HL-60 (cell line): ENCODE data around the gene RHOBTB1.

Experiments used
- DNase-seq, 2 experiments: peaks; one replicate each; pipeline ENCODE4 v3.0.0-alpha.2; 2010 to 2020; ENCODE audit warnings: low read depth in 1 of 2, low spot score in 1 of 2
- H3K27ac ChIP-seq: fragments of 250-450 bp; sonication (Bioruptor Pico); replicated peaks from 2 replicates; pipeline ENCODE4 v1.5.1; 2020; ENCODE audit warnings: mild to moderate bottlenecking, moderate library complexity
- H3K27me3 ChIP-seq: fragments of 250-450 bp; sonication (Bioruptor Pico); 2 replicates; pipeline ENCODE4 v1.5.1; 2021; ENCODE audit warnings: mild to moderate bottlenecking, moderate library complexity; ENCODE audit not compliant: insufficient read depth, poor library complexity, severe bottlenecking
- H3K4me3 ChIP-seq: replicated peaks from 2 replicates; pipeline ENCODE4 v1.5.1; 2011; ENCODE audit warnings: mild to moderate bottlenecking, control low read depth, low read length; ENCODE audit not compliant: insufficient read depth
- CTCF ChIP-seq: IDR thresholded peaks from one replicate; pipeline ENCODE4 v1.5.1; 2011; ENCODE audit warnings: low read length, control low read depth, inconsistent platforms; ENCODE audit not compliant: insufficient read depth
- GABPA ChIP-seq: IDR thresholded peaks from 2 replicates; pipeline ENCODE4 v1.6.1; 2012; ENCODE audit warnings: low read depth
- POLR2AphosphoS5 ChIP-seq: IDR thresholded peaks from 2 replicates; pipeline ENCODE4 v1.6.1; 2012; ENCODE audit warnings: low read depth
- REST ChIP-seq: IDR thresholded peaks from 2 replicates; pipeline ENCODE4 v1.6.1; 2012; ENCODE audit warnings: low read depth; ENCODE audit not compliant: insufficient replicate concordance
- SPI1 ChIP-seq: IDR thresholded peaks from 2 replicates; pipeline ENCODE4 v1.6.1; 2012; ENCODE audit warnings: low read depth, mild to moderate bottlenecking, borderline replicate concordance

The RHOBTB1 gene

GRCh38 chr10:60871215-60871614, 72.8 kb downstream of the RHOBTB1 start:
- no peak for DNase-seq
- Histone ChIP-seq H3K4me3 (no peak overlapping the region), H3K27ac (no peak overlapping the region), H3K27me3 (no peaks in the 10 kb centered on the region)
- TF ChIP-seq GABPA (no peak), CTCF (no peak), SPI1 (no peak), POLR2AphosphoS5 (no peak), REST (no peak)

- Histone ChIP-seq H3K27ac (no peak overlapping the region), H3K27me3 (no peaks in the 10 kb centered on the region), H3K4me3 (no peak overlapping the region)
- TF ChIP-seq CTCF: no peak
- TF ChIP-seq REST: no peak
- TF ChIP-seq POLR2AphosphoS5: no peak
- TF ChIP-seq GABPA: no peak
- DNase-seq: no peak
Measured at GRCh38 chr10:60870803-60871202, 73.2 kb downstream of the RHOBTB1 start.

GRCh38 chr10:60870416-60870728, 73.6 kb downstream of the RHOBTB1 start:
- no peak overlapping the region for H3K27ac ChIP-seq
- H3K4me3 ChIP-seq: no peak overlapping the region
- no peak for TF ChIP-seq REST
- TF ChIP-seq CTCF: no peak
- TF ChIP-seq GABPA: no peak
- no peak for TF ChIP-seq SPI1
- no peak for TF ChIP-seq POLR2AphosphoS5
- H3K27me3 ChIP-seq: no peaks in the 10 kb centered on the region
- DNase-seq: no peak
